PC-9 (cell line): ENCODE data around the gene RPTOR. TPM values are rescaled to one million over a fixed set of nuclear protein-coding genes. Genes with fewer than 3 reads are reported as not detected.

Source experiments
- BruUV-seq: library from RNA; stranded (reverse); fragments of 400-500 nt; replicated peaks from 2 replicates; lab custom pipeline; 2021; lab: Mats Ljungman, UMichigan
- CTCF ChIA-PET: fragments of 300-600 bp; sonication (Branson Sonifier 250); formaldehyde crosslinking; loops from one replicate; lab custom pipeline; 2022; ENCODE audit warnings: antibody characterized with exemption; lab: Charles Lee
- POLR2A ChIA-PET: fragments of 300-600 bp; sonication (Branson Sonifier 250); formaldehyde crosslinking; loops from one replicate; lab custom pipeline; 2022; ENCODE audit warnings: antibody characterized with exemption; ENCODE audit not compliant: unreplicated experiment; lab: Charles Lee
- DNase-seq, 2 experiments: peaks; one replicate each; pipeline versions ENCODE4 v3.0.0 to v3.0.0-alpha.2; 2015 to 2022; ENCODE audit warnings: mixed read lengths in 1 of 2
- H2AFZ ChIP-seq: fragments of 200-600 bp; sonication (generic); 2 replicates; pipeline ENCODE4 v1.8.1; 2017; ENCODE audit warnings: antibody characterized with exemption
- H3F3A ChIP-seq: fragments of 200-600 bp; sonication (generic); 2 replicates; pipeline ENCODE4 v1.8.1; 2017; ENCODE audit warnings: antibody characterized with exemption, mild to moderate bottlenecking, low read depth; ENCODE audit not compliant: insufficient read depth
- H3K27ac ChIP-seq: fragments of 200-600 bp; sonication (generic); 2 replicates; pipeline ENCODE4 v1.6.1; 2016; ENCODE audit warnings: mixed run types
- H3K27me3 ChIP-seq: fragments of 200-600 bp; sonication (generic); 2 replicates; pipeline ENCODE4 v1.6.1; 2016; ENCODE audit warnings: low read depth, mixed run types; ENCODE audit not compliant: insufficient read depth
- H3K36me3 ChIP-seq: fragments of 200-600 bp; sonication (generic); 2 replicates; pipeline ENCODE4 v1.6.1; 2016; ENCODE audit warnings: low read depth, mixed run types
- H3K4me1 ChIP-seq: fragments of 200-600 bp; sonication (generic); replicated peaks from 2 replicates; pipeline ENCODE4 v1.6.1; 2016; ENCODE audit warnings: mixed run types; ENCODE audit not compliant: insufficient read depth
- H3K4me2 ChIP-seq: fragments of 200-600 bp; sonication (generic); 2 replicates; pipeline ENCODE4 v1.6.1; 2017; ENCODE audit warnings: mixed run types
- H3K4me3 ChIP-seq: fragments of 200-600 bp; sonication (generic); 2 replicates; pipeline ENCODE4 v1.6.1; 2016; ENCODE audit warnings: mixed run types
- H3K79me2 ChIP-seq: fragments of 200-600 bp; sonication (generic); 2 replicates; pipeline ENCODE4 v1.6.1; 2017; ENCODE audit warnings: low read depth, mixed run types
- H3K9me2 ChIP-seq: fragments of 200-600 bp; sonication (generic); 2 replicates; pipeline ENCODE4 v1.8.1; 2017; ENCODE audit warnings: mild to moderate bottlenecking; ENCODE audit not compliant: insufficient read depth
- H3K9me3 ChIP-seq: fragments of 200-600 bp; sonication (generic); 2 replicates; pipeline ENCODE4 v1.8.1; 2016; ENCODE audit warnings: low read depth; ENCODE audit not compliant: insufficient read depth
- H4K20me1 ChIP-seq: fragments of 200-600 bp; sonication (generic); 2 replicates; pipeline ENCODE4 v1.8.1; 2017; ENCODE audit not compliant: insufficient read depth
- EZH2 ChIP-seq: fragments of 200-600 bp; sonication (generic); IDR thresholded peaks from 2 replicates; pipeline ENCODE4 v1.8.0; 2017; ENCODE audit warnings: antibody characterized with exemption, low read depth
- intact Hi-C: fragments of 100-400 bp; cut with micrococcal nuclease; formaldehyde crosslinking; loops from one replicate; pipeline ENCODE4 v1.10.0; 2022; ENCODE audit not compliant: unreplicated experiment
- total RNA-seq: library from RNA; stranded (reverse); gene quantifications from 2 replicates; pipeline ENCODE4 v1.2.3, GENCODE V29; 2021
- TF ChIP-seq, protein P1 (sequence below): fragments of 200-600 bp; sonication (generic); conservative IDR thresholded peaks from 2 replicates; pipeline ENCODE4 v1.6.1; 2017; ENCODE audit warnings: mixed run types, antibody characterized with exemption, mild to moderate bottlenecking, moderate library complexity

The RPTOR gene
- total RNA-seq, 1 experiment from 2014 or later, result 50.8 TPM

DNA sequence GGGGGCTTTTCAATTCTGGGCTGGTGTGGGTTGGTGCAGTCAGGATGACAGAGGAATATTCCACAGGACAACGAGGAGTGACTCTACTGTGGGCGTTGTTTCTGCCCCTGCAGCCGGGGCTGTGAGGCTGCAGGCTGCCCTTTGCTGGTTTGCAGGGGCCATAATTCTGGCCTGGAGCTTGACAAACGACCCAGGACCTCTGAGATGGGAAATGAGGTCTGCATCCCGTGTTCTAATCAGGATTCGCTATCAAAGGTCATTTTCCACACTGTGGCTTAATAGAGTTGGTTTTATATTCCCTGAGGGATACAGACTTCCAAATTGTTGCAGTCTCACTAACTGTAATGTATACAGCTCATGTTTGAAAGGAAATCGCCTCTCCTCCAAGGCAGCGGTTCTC is 180.9 kb downstream of the RPTOR start:
- Histone ChIP-seq H3K4me3 (no peak overlapping the region), H3K27ac (no peak overlapping the region), H3K27me3 (no peaks in the 10 kb centered on the region), H3F3A (peaks cover 8% of the 10 kb centered on the region; the same call in 1 of the 2 replicates), H3K79me2 (peaks cover 32% of the 10 kb centered on the region), H3K4me1 (peaks cover 22% of the 10 kb centered on the region), H3K36me3 (no peaks in the 10 kb centered on the region), H3K4me2 (no peak overlapping the region), H4K20me1 (no peaks in the 10 kb centered on the region), H3K9me3 (no peaks in the 10 kb centered on the region), H3K9me2 (no peaks in the 10 kb centered on the region), H2AFZ (no peak overlapping the region)
- no peak for DNase-seq
- CTCF ChIA-PET, result no interaction called here
- TF ChIP-seq, protein P1, sequence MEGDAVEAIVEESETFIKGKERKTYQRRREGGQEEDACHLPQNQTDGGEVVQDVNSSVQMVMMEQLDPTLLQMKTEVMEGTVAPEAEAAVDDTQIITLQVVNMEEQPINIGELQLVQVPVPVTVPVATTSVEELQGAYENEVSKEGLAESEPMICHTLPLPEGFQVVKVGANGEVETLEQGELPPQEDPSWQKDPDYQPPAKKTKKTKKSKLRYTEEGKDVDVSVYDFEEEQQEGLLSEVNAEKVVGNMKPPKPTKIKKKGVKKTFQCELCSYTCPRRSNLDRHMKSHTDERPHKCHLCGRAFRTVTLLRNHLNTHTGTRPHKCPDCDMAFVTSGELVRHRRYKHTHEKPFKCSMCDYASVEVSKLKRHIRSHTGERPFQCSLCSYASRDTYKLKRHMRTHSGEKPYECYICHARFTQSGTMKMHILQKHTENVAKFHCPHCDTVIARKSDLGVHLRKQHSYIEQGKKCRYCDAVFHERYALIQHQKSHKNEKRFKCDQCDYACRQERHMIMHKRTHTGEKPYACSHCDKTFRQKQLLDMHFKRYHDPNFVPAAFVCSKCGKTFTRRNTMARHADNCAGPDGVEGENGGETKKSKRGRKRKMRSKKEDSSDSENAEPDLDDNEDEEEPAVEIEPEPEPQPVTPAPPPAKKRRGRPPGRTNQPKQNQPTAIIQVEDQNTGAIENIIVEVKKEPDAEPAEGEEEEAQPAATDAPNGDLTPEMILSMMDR, result no peak
- no peak for TF ChIP-seq EZH2
- no TSS peak for BruUV-seq
- intact Hi-C loops, result no loop called here
- POLR2A ChIA-PET, result interaction anchor here (0.5 kb wide), 1 partner anchor 579 kb away, joined by 7 read pairs; no protein-coding TSS in a partner anchor

DNA sequence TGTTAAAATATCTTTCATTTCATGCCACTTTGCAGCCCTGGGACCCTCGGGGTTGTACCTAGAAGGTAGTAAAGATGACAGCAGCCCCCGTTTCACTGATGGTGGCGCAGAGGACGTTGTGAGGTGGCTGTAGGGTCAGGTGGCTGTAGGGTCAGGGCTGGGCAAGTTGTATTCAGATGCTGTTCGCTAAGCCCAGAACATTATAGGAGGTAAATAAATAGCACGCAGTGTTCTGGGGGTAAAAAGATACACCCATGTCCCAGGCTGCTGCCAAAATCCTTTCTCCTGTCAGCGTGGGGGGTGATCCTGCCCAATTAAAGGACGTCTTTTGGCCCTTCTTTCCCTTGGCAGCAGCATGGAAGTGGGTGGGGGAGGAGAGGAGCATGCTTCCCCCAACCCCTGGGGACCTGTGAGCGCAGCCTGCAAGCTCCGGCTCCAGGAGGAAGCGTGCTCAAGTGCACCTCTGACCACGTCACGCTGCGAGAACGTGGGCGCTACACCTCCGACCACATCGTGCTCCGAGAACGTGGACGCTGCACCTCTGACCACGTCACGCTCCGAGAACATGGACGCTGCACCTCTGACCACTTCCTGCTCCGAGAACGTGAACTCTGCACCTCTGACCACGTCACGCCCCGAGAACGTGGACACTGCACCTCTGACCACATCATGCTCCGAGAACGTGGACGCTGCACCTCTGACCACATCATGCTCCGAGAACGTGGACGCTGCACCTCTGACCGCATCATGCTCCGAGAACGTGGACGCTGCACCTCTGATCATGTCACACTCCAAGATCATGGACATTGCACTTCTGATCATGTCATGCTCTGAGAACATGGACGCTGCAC is 182.1 kb downstream of the RPTOR start:
- intact Hi-C loops, result no loop called here
- TF ChIP-seq, protein P1, result no peak
- TF ChIP-seq EZH2, result no peak

DNA sequence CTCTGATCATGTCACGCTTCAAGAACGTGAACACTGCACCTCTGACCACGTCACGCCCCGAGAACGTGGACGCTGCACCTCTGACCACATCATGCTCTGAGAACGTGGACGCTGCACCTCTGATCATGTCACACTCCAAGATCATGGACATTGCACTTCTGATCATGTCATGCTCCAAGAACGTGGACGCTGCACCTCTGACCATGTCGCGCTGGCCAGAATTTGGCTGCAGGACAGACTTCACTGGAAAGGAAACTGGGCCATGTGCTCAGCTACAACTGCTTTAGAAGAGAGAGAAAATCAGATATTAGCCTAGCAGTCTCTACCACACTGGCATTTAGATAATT is 182.7 kb downstream of the RPTOR start:
- Histone ChIP-seq H3K4me3 (no peak overlapping the region), H3K4me1 (peaks cover 8% of the 10 kb centered on the region; the same call in 1 of the 2 replicates), H3K79me2 (peaks cover 26% of the 10 kb centered on the region), H2AFZ (no peak overlapping the region), H3K27ac (no peak overlapping the region), H4K20me1 (no peaks in the 10 kb centered on the region), H3K36me3 (no peaks in the 10 kb centered on the region), H3F3A (no peaks in the 10 kb centered on the region), H3K9me3 (no peaks in the 10 kb centered on the region), H3K27me3 (no peaks in the 10 kb centered on the region), H3K9me2 (no peaks in the 10 kb centered on the region), H3K4me2 (no peak overlapping the region)
- CTCF ChIA-PET, result no interaction called here
- POLR2A ChIA-PET, result no interaction called here
- intact Hi-C loops, result no loop called here
- BruUV-seq, result no TSS peak
- DNase-seq, result no peak
- TF ChIP-seq, protein P1, result no peak
- TF ChIP-seq EZH2, result no peak

More for the DNA sequence above, 182.1 kb downstream of the RPTOR start:
- H2AFZ ChIP-seq, result no peak overlapping the region
- H3F3A ChIP-seq, result no peaks in the 10 kb centered on the region
- H3K79me2 ChIP-seq, result peaks cover 31% of the 10 kb centered on the region
- ChIA-PET POLR2A (no interaction called here), CTCF (no interaction called here)
- H3K9me2 ChIP-seq, result no peaks in the 10 kb centered on the region
- no peak overlapping the region for H3K4me3 ChIP-seq
- BruUV-seq, result no TSS peak
- no peak overlapping the region for H3K27ac ChIP-seq
- H3K4me1 ChIP-seq, result peaks cover 13% of the 10 kb centered on the region; the same call in 1 of the 2 replicates
- no peaks in the 10 kb centered on the region for H4K20me1 ChIP-seq
- no peaks in the 10 kb centered on the region for H3K36me3 ChIP-seq
- no peaks in the 10 kb centered on the region for H3K9me3 ChIP-seq
- no peak overlapping the region for H3K4me2 ChIP-seq
- no peaks in the 10 kb centered on the region for H3K27me3 ChIP-seq
- DNase-seq, result no peak
